ENCODE measurements around the gene CDYL.
A peak's percentile ranks its signal among the peaks of the same experiment; 100 is the strongest.

CDYL gene

GRCh38 chr6:4788953-4789584 is 12.9 kb downstream of the CDYL start:
- peaks cover 6% of the 10 kb centered on the region; the same call in 1 of the 2 replicates for H4K20me1 ChIP-seq (ENCODE audit: insufficient read depth, low read length)
- no peaks in the 10 kb centered on the region for H3K27me3 ChIP-seq (ENCODE audit: insufficient read depth, low read length)
- no peak overlapping the region for H2AFZ ChIP-seq (ENCODE audit: low read length)
- H3K27ac ChIP-seq (ENCODE audit: low read depth, low read length, poor library complexity, severe bottlenecking): no peak overlapping the region
- H3K79me2 ChIP-seq (ENCODE audit: insufficient read depth, low read length): peaks cover 3% of the 10 kb centered on the region; the same call in 1 of the 2 replicates
- H3K9me3 ChIP-seq (ENCODE audit: low read length): peaks cover 3% of the 10 kb centered on the region; the same call in 1 of the 2 replicates
- no peak overlapping the region for H3K9ac ChIP-seq (ENCODE audit: low read length)
- no peaks in the 10 kb centered on the region for H3K36me3 ChIP-seq (ENCODE audit: insufficient read depth, low read length)
- no peak overlapping the region for H3K4me3 ChIP-seq (ENCODE audit: low read depth, low read length, poor library complexity, severe bottlenecking)
- no peaks in the 10 kb centered on the region for H3K9me2 ChIP-seq (ENCODE audit: low read depth, low read length)
- H3K4me1 ChIP-seq (ENCODE audit: insufficient read depth, low read length, severe bottlenecking): no peaks in the 10 kb centered on the region
- TF ChIP-seq, protein P1, sequence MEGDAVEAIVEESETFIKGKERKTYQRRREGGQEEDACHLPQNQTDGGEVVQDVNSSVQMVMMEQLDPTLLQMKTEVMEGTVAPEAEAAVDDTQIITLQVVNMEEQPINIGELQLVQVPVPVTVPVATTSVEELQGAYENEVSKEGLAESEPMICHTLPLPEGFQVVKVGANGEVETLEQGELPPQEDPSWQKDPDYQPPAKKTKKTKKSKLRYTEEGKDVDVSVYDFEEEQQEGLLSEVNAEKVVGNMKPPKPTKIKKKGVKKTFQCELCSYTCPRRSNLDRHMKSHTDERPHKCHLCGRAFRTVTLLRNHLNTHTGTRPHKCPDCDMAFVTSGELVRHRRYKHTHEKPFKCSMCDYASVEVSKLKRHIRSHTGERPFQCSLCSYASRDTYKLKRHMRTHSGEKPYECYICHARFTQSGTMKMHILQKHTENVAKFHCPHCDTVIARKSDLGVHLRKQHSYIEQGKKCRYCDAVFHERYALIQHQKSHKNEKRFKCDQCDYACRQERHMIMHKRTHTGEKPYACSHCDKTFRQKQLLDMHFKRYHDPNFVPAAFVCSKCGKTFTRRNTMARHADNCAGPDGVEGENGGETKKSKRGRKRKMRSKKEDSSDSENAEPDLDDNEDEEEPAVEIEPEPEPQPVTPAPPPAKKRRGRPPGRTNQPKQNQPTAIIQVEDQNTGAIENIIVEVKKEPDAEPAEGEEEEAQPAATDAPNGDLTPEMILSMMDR (IDR thresholded peaks at IDR 0.05; ENCODE audit: low read length): peak; percentile 29; the same call in 1 of the 2 replicates
- no peak for TF ChIP-seq EZH2 (IDR thresholded peaks at IDR 0.05; ENCODE audit: borderline replicate concordance, low read length)
- H3F3A ChIP-seq (ENCODE audit: insufficient read depth, low read length): no peaks in the 10 kb centered on the region
- no peak overlapping the region for H3K4me2 ChIP-seq (ENCODE audit: low read length)

- no peaks in the 10 kb centered on the region for H3K9me2 ChIP-seq (ENCODE audit: low read depth, low read length)
- H3K4me3 ChIP-seq (ENCODE audit: low read depth, low read length, poor library complexity, severe bottlenecking): no peak overlapping the region
- peaks cover 4% of the 10 kb centered on the region; the same call in 1 of the 2 replicates for H3K79me2 ChIP-seq (ENCODE audit: insufficient read depth, low read length)
- no peak overlapping the region for H2AFZ ChIP-seq (ENCODE audit: low read length)
- no peaks in the 10 kb centered on the region for H3K4me1 ChIP-seq (ENCODE audit: insufficient read depth, low read length, severe bottlenecking)
- no peak for TF ChIP-seq EZH2 (IDR thresholded peaks at IDR 0.05; ENCODE audit: borderline replicate concordance, low read length)
- TF ChIP-seq, protein P1 (IDR thresholded peaks at IDR 0.05; ENCODE audit: low read length): peak; percentile 29; the same call in 1 of the 2 replicates
- no peak overlapping the region for H3K27ac ChIP-seq (ENCODE audit: low read depth, low read length, poor library complexity, severe bottlenecking)
- H3K9me3 ChIP-seq (ENCODE audit: low read length): no peaks in the 10 kb centered on the region
- no peaks in the 10 kb centered on the region for H3K27me3 ChIP-seq (ENCODE audit: insufficient read depth, low read length)
- H3K36me3 ChIP-seq (ENCODE audit: insufficient read depth, low read length): no peaks in the 10 kb centered on the region
- H3K9ac ChIP-seq (ENCODE audit: low read length): no peak overlapping the region
- H3K4me2 ChIP-seq (ENCODE audit: low read length): no peak overlapping the region
- no peaks in the 10 kb centered on the region for H3F3A ChIP-seq (ENCODE audit: insufficient read depth, low read length)
- peaks cover 6% of the 10 kb centered on the region for H4K20me1 ChIP-seq (ENCODE audit: insufficient read depth, low read length)
These were observed 14.1 kb downstream of the CDYL start for GRCh38 chr6:4790158-4790899.

DNA sequence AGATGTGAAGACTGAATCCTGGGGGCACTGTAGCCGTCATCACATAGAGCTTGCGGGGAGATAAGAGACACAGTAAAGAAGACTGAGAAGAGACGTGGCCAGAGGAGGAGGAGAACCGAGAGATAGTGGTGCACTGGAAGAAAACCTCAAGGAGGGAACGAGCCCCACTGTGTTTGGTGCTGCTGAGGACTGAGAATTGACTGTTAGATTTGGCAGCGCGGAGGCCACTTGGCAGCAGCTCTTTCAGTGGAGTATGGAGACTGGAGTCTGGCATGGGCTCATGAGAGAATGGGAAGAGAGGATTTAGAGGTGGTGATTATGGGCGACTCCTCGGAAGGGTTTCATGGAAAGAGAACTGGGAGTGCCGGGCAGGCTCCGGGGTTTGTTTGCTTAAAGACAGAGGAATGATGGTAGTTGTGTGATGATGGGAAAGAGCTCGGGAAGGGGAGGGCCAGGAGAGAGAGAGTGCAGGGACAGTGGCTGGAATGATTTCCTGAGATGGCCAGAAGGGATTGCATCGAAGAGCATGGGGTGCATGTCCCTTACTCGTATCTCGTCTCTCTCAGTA is 18.0 kb downstream of the CDYL start:
- H4K20me1 ChIP-seq (ENCODE audit: insufficient read depth, low read length): peaks cover 4% of the 10 kb centered on the region; the same call in 1 of the 2 replicates
- H3K9ac ChIP-seq (ENCODE audit: low read length): no peak overlapping the region
- no peaks in the 10 kb centered on the region for H3K36me3 ChIP-seq (ENCODE audit: insufficient read depth, low read length)
- H3K9me2 ChIP-seq (ENCODE audit: low read depth, low read length): no peaks in the 10 kb centered on the region
- H3K27me3 ChIP-seq (ENCODE audit: insufficient read depth, low read length): no peaks in the 10 kb centered on the region
- H3K4me1 ChIP-seq (ENCODE audit: insufficient read depth, low read length, severe bottlenecking): no peaks in the 10 kb centered on the region
- H3K27ac ChIP-seq (ENCODE audit: low read depth, low read length, poor library complexity, severe bottlenecking): no peak overlapping the region
- no peaks in the 10 kb centered on the region for H3F3A ChIP-seq (ENCODE audit: insufficient read depth, low read length)
- H3K4me3 ChIP-seq (ENCODE audit: low read depth, low read length, poor library complexity, severe bottlenecking): no peak overlapping the region
- no peak overlapping the region for H2AFZ ChIP-seq (ENCODE audit: low read length)
- peaks cover 10% of the 10 kb centered on the region; the same call in 1 of the 2 replicates for H3K79me2 ChIP-seq (ENCODE audit: insufficient read depth, low read length)
- H3K9me3 ChIP-seq (ENCODE audit: low read length): no peaks in the 10 kb centered on the region
- TF ChIP-seq, protein P1 (IDR thresholded peaks at IDR 0.05; ENCODE audit: low read length): no peak
- no peak for TF ChIP-seq EZH2 (IDR thresholded peaks at IDR 0.05; ENCODE audit: borderline replicate concordance, low read length)
- no peak overlapping the region for H3K4me2 ChIP-seq (ENCODE audit: low read length)
